Heart left ventricle (tissue), 16 donors: ENCODE results near the gene RORC. TPM values are rescaled to one million over a fixed set of nuclear protein-coding genes. Genes with fewer than 3 reads are reported as not detected.
A peak's percentile ranks its signal among the peaks of the same experiment; 100 is the strongest.

Experiments used
- ATAC-seq, 4 donors: fragments of 200-7000 bp; cut with Tn5 transposase; one replicate each; pipeline ENCODE4 v1.9.1; 2020 to 2022; ENCODE audit warnings: moderate library complexity in 4 of 4, mild to moderate bottlenecking in 3 of 4, moderate number of reproducible peaks in 1 of 4
- DNase-seq, 5 donors: peaks; one replicate each; pipeline ENCODE4 v3.0.0-alpha.2; 2020
- H3K27ac ChIP-seq, 12 donors: fragments of 200-600 bp; sonication (generic) in 4 of 12; one replicate each; pipeline versions ENCODE4 v1.5.0 to v1.8.0; 2016 to 2022; ENCODE audit warnings: mild to moderate bottlenecking in 2 of 12
- H3K27me3 ChIP-seq, 9 donors: fragments of 200-600 bp; sonication (generic) in 2 of 9; one replicate each; pipeline versions ENCODE4 v1.5.1 to v1.8.0; 2016 to 2022; ENCODE audit warnings: mild to moderate bottlenecking in 3 of 9
- H3K36me3 ChIP-seq, 9 donors: fragments of 200-600 bp; sonication (generic) in 2 of 9; one replicate each; pipeline versions ENCODE4 v1.5.0 to v1.8.0; 2018 to 2022; ENCODE audit warnings: mild to moderate bottlenecking in 2 of 9
- H3K4me1 ChIP-seq, 12 donors: fragments of 200-600 bp; sonication (generic) in 4 of 12; one replicate each; pipeline versions ENCODE4 v1.5.0 to v1.8.0; 2016 to 2022; ENCODE audit warnings: mild to moderate bottlenecking in 3 of 12
- H3K4me3 ChIP-seq, 12 donors: fragments of 200-600 bp; sonication (generic) in 4 of 12; one replicate each; pipeline versions ENCODE4 v1.5.0 to v1.8.0; 2017 to 2022; ENCODE audit warnings: mild to moderate bottlenecking in 9 of 12, moderate library complexity in 4 of 12
- H3K9me3 ChIP-seq, 12 donors: fragments of 200-600 bp; sonication (generic) in 4 of 12; one replicate each; pipeline versions ENCODE4 v1.5.0 to v1.8.0; 2016 to 2022; ENCODE audit warnings: mild to moderate bottlenecking in 1 of 12
- CTCF ChIP-seq, 12 donors: fragments of 200-600 bp; sonication (generic) in 4 of 12; IDR thresholded peaks; one replicate each; pipeline versions ENCODE4 v1.5.0 to v1.8.0; 2018 to 2022; ENCODE audit warnings: antibody characterized with exemption in 12 of 12, mild to moderate bottlenecking in 5 of 12
- POLR2A ChIP-seq, 2 donors: fragments of 450-650 bp; IDR thresholded peaks; one replicate each; pipeline ENCODE4 v1.6.1; 2017; ENCODE audit warnings: antibody characterized with exemption in 2 of 2, mild to moderate bottlenecking in 2 of 2, moderate library complexity in 2 of 2
- WGBS, 4 donors: extraction: QIAGEN DNeasy Blood & Tissue Kit in 2 of 4; methylation state at CpG; one replicate each; pipeline versions ENCODE4 v1.1.5 to v1.1.7; 2013 to 2018; 5-methylcytosine and 5-hydroxymethylcytosine counted together
- intact Hi-C, 10 donors: fragments of 100-400 bp; cut with DNase I; formaldehyde crosslinking; loops; one replicate each; pipeline versions ENCODE4 v1.11.1 to v1.14.2; 2022
- polyA plus RNA-seq, 2 donors: library from polyadenylated mRNA; stranded (reverse); fragments of 200-250 nt; gene quantifications; one replicate each; pipeline ENCODE4 v1.2.3, GENCODE V29; 2013
- total RNA-seq, 9 donors: library from RNA; depleted of rRNA in 2 of 9; stranded (reverse); fragments of >200 nt in 2 of 9; fragmentation: NEBNext Ultra II Directional in 3 of 9; extraction: Animal tissue kit (Norgen Biotek cat#: 25700) in 3 of 9; gene quantifications; one replicate each; pipeline versions ENCODE4 v1.1.0 to v1.2.4, GENCODE V29; 2016 to 2023
- donor health status: ischemic (EF 13 %, LVEDD 7.1; RV severe dilation, severe dysfunction).
- donor health status: healthy with polysubstance abuse.
- donor health status: DM: no; HTN: yes; CAD: no.
- donor health status: DM: no; HTN: no; CAD: no.
- donor health status: ischemic (EF 25% LVEDD 6.9; RV normal size, moderate dysfunction).
- donor health status: ischemic (EF 25% LVEDD 5.7; RV mildly dilated, moderate dysfunction).
- donor health status: healthy.
- donor health status: DM: yes; HTN: yes; CAD: no.
- donor health status: ischemic (EF 35%, LVEDD 5.7; RV mildly dilated, moderate dysfunction).
- donor health status: nonischemic (EF 11% LVEDD 7.7; RV severe dilation, severe dysfunction).
- donor health status: DM: yes; HTN: yes; CAD: no.
- donor health status: PGD.
- donor health status: ischemic (EF 29% LVEDD 5.4; RV normal size, mild dysfunction).
- donor health status: nonischemic (EF 23%, LVEDD 6.1; RV moderate dilation, normal function).

Gene RORC
- total and polyA plus RNA-seq, 11 donors, result 3.6 to 58.9 (median 11.8) TPM

GRCh38 chr1:151868486-151868885 lies 36.9 kb upstream of the RORC start:
- DNase-seq (no peak), ATAC-seq (no peak)
- WGBS, 4 donors, result 36 to 50% (median 48%) methylated on average over 3 of the region's 3 CpGs
- Histone ChIP-seq H3K27me3 (no peaks in the 10 kb centered on the region), H3K9me3 (no peaks in the 10 kb centered on the region), H3K27ac (no peak overlapping the region), H3K4me1 (peaks cover 0 to 17% (median 0%) of the 10 kb centered on the region in 12 donors), H3K4me3 (no peak overlapping the region), H3K36me3 (peaks cover 0 to 4% (median 2%) of the 10 kb centered on the region in 9 donors)
- intact Hi-C loops, result no loop called here
- TF ChIP-seq CTCF (IDR thresholded peaks at IDR 0.05) (no peak), POLR2A (IDR thresholded peaks at IDR 0.05) (no peak)

GRCh38 chr1:151867765-151868411 lies 36.3 kb upstream of the RORC start:
- ATAC-seq (peak in 1 of 4 donors; percentile 34), DNase-seq (no peak)
- 60 to 75% (median 68%) methylated on average over 7 of the region's 7 CpGs for WGBS, 4 donors
- Histone ChIP-seq H3K9me3 (no peaks in the 10 kb centered on the region), H3K4me1 (peaks cover 0 to 17% (median 0%) of the 10 kb centered on the region in 12 donors), H3K4me3 (no peak overlapping the region), H3K27ac (no peak overlapping the region), H3K27me3 (no peaks in the 10 kb centered on the region), H3K36me3 (no peaks in the 10 kb centered on the region)
- intact Hi-C loops, result no loop called here
- TF ChIP-seq POLR2A (IDR thresholded peaks at IDR 0.05) (no peak), CTCF (IDR thresholded peaks at IDR 0.05) (no peak)

- Histone ChIP-seq H3K4me1 (peaks cover 0 to 17% (median 0%) of the 10 kb centered on the region in 12 donors), H3K27ac (no peak overlapping the region), H3K36me3 (no peaks in the 10 kb centered on the region), H3K27me3 (no peaks in the 10 kb centered on the region), H3K4me3 (no peak overlapping the region), H3K9me3 (no peaks in the 10 kb centered on the region)
- WGBS, 4 donors, result 67 to 87% (median 81%) methylated on average over 2 of the region's 2 CpGs
- no peak for TF ChIP-seq CTCF (IDR thresholded peaks at IDR 0.05)
- no peak for TF ChIP-seq POLR2A (IDR thresholded peaks at IDR 0.05)
- intact Hi-C loops, result no loop called here
- ATAC-seq (no peak), DNase-seq (no peak)
Observed at GRCh38 chr1:151867321-151867720, 35.7 kb upstream of the RORC start.

- no peak for TF ChIP-seq CTCF (IDR thresholded peaks at IDR 0.05)
- no peak for TF ChIP-seq POLR2A (IDR thresholded peaks at IDR 0.05)
- peak in 2 of 4 donors; percentile 49 to 55 for ATAC-seq
- intact Hi-C loops, result no loop called here
- Histone ChIP-seq H3K36me3 (no peaks in the 10 kb centered on the region), H3K9me3 (no peaks in the 10 kb centered on the region), H3K4me1 (peaks cover 0 to 17% (median 0%) of the 10 kb centered on the region in 12 donors), H3K27me3 (no peaks in the 10 kb centered on the region), H3K4me3 (no peak overlapping the region), H3K27ac (no peak overlapping the region)
- no peak for DNase-seq
- WGBS, 4 donors, result 22 to 36% (median 27%) methylated on average over 2 of the region's 2 CpGs
Observed at GRCh38 chr1:151864411-151864810, 32.8 kb upstream of the RORC start.
